ENCODE data around the gene SCFD2.
A peak's percentile ranks its signal among the peaks of the same experiment; 100 is the strongest.

Gene SCFD2

GRCh38 chr4:53004497-53005148 is 361.2 kb downstream of the SCFD2 start:
- H3K4me3 ChIP-seq (ENCODE audit: control insufficient read depth, low read depth, low read length): no peak overlapping the region
- TF ChIP-seq CTCF (conservative IDR thresholded peaks at IDR 0.05; ENCODE audit: control insufficient read depth, insufficient read depth, low read depth, low read length): no peak
- DNase-seq (ENCODE audit: low read depth): no peak

GRCh38 chr4:53003959-53004358 is 361.9 kb downstream of the SCFD2 start:
- no peak overlapping the region for H3K4me3 ChIP-seq (ENCODE audit: control insufficient read depth, low read depth, low read length)
- TF ChIP-seq CTCF (conservative IDR thresholded peaks at IDR 0.05; ENCODE audit: control insufficient read depth, insufficient read depth, low read depth, low read length): no peak
- DNase-seq (ENCODE audit: low read depth): no peak

- TF ChIP-seq CTCF (conservative IDR thresholded peaks at IDR 0.05; ENCODE audit: control insufficient read depth, insufficient read depth, low read depth, low read length): no peak
- H3K4me3 ChIP-seq (ENCODE audit: control insufficient read depth, low read depth, low read length): no peak overlapping the region
- DNase-seq (ENCODE audit: low read depth): no peak
Measured at GRCh38 chr4:53000560-53000959, 365.3 kb downstream of the SCFD2 start.

- no peak for DNase-seq (ENCODE audit: low read depth)
- no peak for TF ChIP-seq CTCF (conservative IDR thresholded peaks at IDR 0.05; ENCODE audit: control insufficient read depth, insufficient read depth, low read depth, low read length)
- no peak overlapping the region for H3K4me3 ChIP-seq (ENCODE audit: control insufficient read depth, low read depth, low read length)
Measured at GRCh38 chr4:52999626-53000025, 366.2 kb downstream of the SCFD2 start.

GRCh38 chr4:52998413-52998812 is 367.4 kb downstream of the SCFD2 start:
- H3K4me3 ChIP-seq (ENCODE audit: control insufficient read depth, low read depth, low read length): no peak overlapping the region
- DNase-seq (ENCODE audit: low read depth): no peak
- TF ChIP-seq CTCF (conservative IDR thresholded peaks at IDR 0.05; ENCODE audit: control insufficient read depth, insufficient read depth, low read depth, low read length): no peak

- peak; percentile 28 for DNase-seq (ENCODE audit: low read depth)
- TF ChIP-seq CTCF (conservative IDR thresholded peaks at IDR 0.05; ENCODE audit: control insufficient read depth, insufficient read depth, low read depth, low read length): no peak
- no peak overlapping the region for H3K4me3 ChIP-seq (ENCODE audit: control insufficient read depth, low read depth, low read length)
Measured at GRCh38 chr4:52997132-52997416, 368.8 kb downstream of the SCFD2 start.

All from fibroblast of mammary gland (primary cell).